Endothelial cell of umbilical vein (primary cell): ENCODE data around the gene SPAAR. TPM values are rescaled to one million over a fixed set of nuclear protein-coding genes. Genes with fewer than 3 reads are reported as not detected.

Source experiments
- BruUV-seq: library from RNA; stranded (reverse); fragments of 400-500 nt; replicated peaks from 2 replicates; lab custom pipeline; 2021; lab: Mats Ljungman, UMichigan
- CTCF ChIA-PET: fragments of 300-600, 350-600 bp; sonication (Branson Sonifier 250); formaldehyde crosslinking; loops from one replicate; lab custom pipeline; 2021; ENCODE audit warnings: antibody characterized with exemption, inconsistent platforms; lab: Charles Lee
- POLR2A ChIA-PET: fragments of 300-600, 350-600 bp; sonication (Branson Sonifier 250); formaldehyde crosslinking; loops from one replicate; lab custom pipeline; 2021; ENCODE audit warnings: antibody characterized with exemption, inconsistent platforms; lab: Charles Lee
- DNase-seq: peaks from one replicate; pipeline ENCODE4 v3.0.0-alpha.2; 2011; ENCODE audit warnings: low read depth, low spot score
- FAIRE-seq: peaks from 2 replicates; lab custom pipeline; 2011; peaks lifted over from hg19 to GRCh38; lab: Jason Lieb, UNC
- H2AFZ ChIP-seq: 2 replicates; pipeline ENCODE4 v1.6.0; 2012; ENCODE audit warnings: low read depth, low read length, control low read depth, inconsistent platforms
- H3K27ac ChIP-seq: 2 replicates; pipeline ENCODE4 v1.5.1; 2011; ENCODE audit warnings: low read depth, mild to moderate bottlenecking, control low read depth, low read length, moderate library complexity; ENCODE audit not compliant: insufficient read depth
- H3K27me3 ChIP-seq, 2 experiments: 2 replicates each; pipeline versions ENCODE4 v1.6.0 to v1.6.1; 2011; ENCODE audit warnings: low read length in 2 of 2, mixed read lengths in 1 of 2; ENCODE audit not compliant: control insufficient read depth in 2 of 2, insufficient read depth in 2 of 2
- H3K36me3 ChIP-seq, 2 experiments: 2 replicates in 1 of 2; 3 replicates in 1 of 2; pipeline ENCODE4 v1.5.1; 2011; ENCODE audit warnings: low read length in 2 of 2, mild to moderate bottlenecking in 1 of 2, moderate library complexity in 1 of 2; ENCODE audit not compliant: control insufficient read depth in 2 of 2, insufficient read depth in 2 of 2; ENCODE audit errors: extremely low read depth in 1 of 2
- H3K4me1 ChIP-seq: 3 replicates; pipeline ENCODE4 v1.5.1; 2011; ENCODE audit warnings: mild to moderate bottlenecking, low read length; ENCODE audit not compliant: control insufficient read depth, insufficient read depth; ENCODE audit errors: extremely low read depth
- H3K4me2 ChIP-seq: 2 replicates; pipeline ENCODE4 v1.6.1; 2011; ENCODE audit warnings: low read length, control low read depth, mixed read lengths; ENCODE audit not compliant: insufficient read depth
- H3K4me3 ChIP-seq, 3 experiments: fragments of 200-600 bp in 1 of 3; sonication (generic), shearing (Covaris generic) in 1 of 3; replicated peaks in 1 of 3; 2 replicates each; pipeline ENCODE4 v1.5.1; 2011 to 2016; ENCODE audit warnings: control low read depth in 3 of 3, low read length in 3 of 3, mild to moderate bottlenecking in 2 of 3, inconsistent platforms in 1 of 3, low read depth in 1 of 3, moderate library complexity in 1 of 3; ENCODE audit not compliant: insufficient read depth in 1 of 3
- H3K79me2 ChIP-seq: 2 replicates; pipeline ENCODE4 v1.6.0; 2012; ENCODE audit warnings: low read length, inconsistent platforms; ENCODE audit not compliant: control insufficient read depth, insufficient read depth
- H3K9ac ChIP-seq: replicated peaks from 2 replicates; pipeline ENCODE3; 2011; ENCODE audit warnings: low read length, control low read depth; ENCODE audit not compliant: insufficient read depth; ENCODE audit errors: extremely low read depth
- H3K9me1 ChIP-seq: replicated peaks from 3 replicates; pipeline ENCODE4 v1.6.0; 2011; ENCODE audit warnings: mild to moderate bottlenecking, low read length; ENCODE audit not compliant: control insufficient read depth, insufficient read depth; ENCODE audit errors: extremely low read depth
- H3K9me3 ChIP-seq: replicated peaks from 2 replicates; pipeline ENCODE4 v1.5.1; 2012; ENCODE audit warnings: low read length, inconsistent platforms; ENCODE audit not compliant: control insufficient read depth, insufficient read depth
- H4K20me1 ChIP-seq: replicated peaks from 2 replicates; pipeline ENCODE3; 2011; ENCODE audit warnings: mild to moderate bottlenecking, low read length; ENCODE audit not compliant: control insufficient read depth, insufficient read depth; ENCODE audit errors: extremely low read depth
- CTCF ChIP-seq, 2 donors: IDR thresholded peaks; 1 replicate in 1 of 2; 2 replicates in 1 of 2; pipeline ENCODE4 v1.5.1; 2011; ENCODE audit warnings: low read length in 2 of 2, mild to moderate bottlenecking in 2 of 2, moderate library complexity in 2 of 2, control low read depth in 1 of 2, inconsistent platforms in 1 of 2, low read depth in 1 of 2; ENCODE audit not compliant: insufficient read depth in 1 of 2; ENCODE audit errors: extremely low read depth in 1 of 2
- EZH2 ChIP-seq: IDR thresholded peaks from 2 replicates; pipeline ENCODE4 v1.6.1; 2012; ENCODE audit warnings: borderline replicate concordance, low read depth, mild to moderate bottlenecking, moderate library complexity, low read length, inconsistent platforms; ENCODE audit not compliant: severe bottlenecking
- FOS ChIP-seq: IDR thresholded peaks from 2 replicates; pipeline ENCODE4 v1.6.1; 2011; ENCODE audit warnings: mild to moderate bottlenecking, low read length, moderate library complexity, borderline replicate concordance; ENCODE audit not compliant: insufficient read depth
- GATA2 ChIP-seq: IDR thresholded peaks from 2 replicates; pipeline ENCODE4 v1.7.0; 2011; ENCODE audit warnings: low read depth, mild to moderate bottlenecking, moderate library complexity, mixed read lengths, low read length; ENCODE audit not compliant: insufficient read length, insufficient read depth
- JUN ChIP-seq: IDR thresholded peaks from 2 replicates; pipeline ENCODE4 v1.6.1; 2011; ENCODE audit warnings: borderline replicate concordance, low read depth; ENCODE audit not compliant: insufficient read length, insufficient read depth
- MAX ChIP-seq: IDR thresholded peaks from 2 replicates; pipeline ENCODE4 v1.6.1; 2011; ENCODE audit not compliant: insufficient read depth, insufficient read length
- MYC ChIP-seq: IDR thresholded peaks from one replicate; pipeline ENCODE4 v1.6.1; 2011; ENCODE audit warnings: mild to moderate bottlenecking, low read depth, low read length
- POLR2A ChIP-seq: IDR thresholded peaks from 2 replicates; pipeline ENCODE4 v1.6.1; 2012; ENCODE audit warnings: low read depth, mild to moderate bottlenecking, control low read depth, low read length
- POLR2AphosphoS5 ChIP-seq: IDR thresholded peaks from 2 replicates; pipeline ENCODE4 v1.6.1; 2012; ENCODE audit warnings: low read depth, mild to moderate bottlenecking, control low read depth, low read length, moderate library complexity; ENCODE audit not compliant: insufficient read depth
- dilution Hi-C: fragments of 300-500 bp; cut with MboI; formaldehyde crosslinking; loops from one replicate; pipeline ENCODE4 v1.15.0; 2019; ENCODE audit warnings: low sequenced_read_pairs; ENCODE audit not compliant: extremely low pct_ligation_motif_present
- intact Hi-C: fragments of 100-400 bp; cut with micrococcal nuclease; formaldehyde crosslinking; loops from one replicate; pipeline ENCODE4 v1.10.0; 2022
- polyA plus RNA-seq, 4 experiments: library from polyadenylated mRNA; depleted of rRNA in 3 of 4; stranded (reverse) in 3 of 4; unstranded in 1 of 4; fragments of >200 nt; gene quantifications; 2 replicates each; pipeline versions ENCODE4 v1.2.1 to v1.2.3, GENCODE V29; 2011 to 2012; ENCODE audit warnings: missing spikeins in 1 of 4
- total RNA-seq: library from RNA; stranded (reverse); gene quantifications from 2 replicates; pipeline ENCODE4 v1.2.3, GENCODE V29; 2021

Gene SPAAR
- total and polyA plus RNA-seq, 2 donors (not counting 3 experiments of a cell fraction or from before 2014, with no cell fraction given) = 20.8 to 24.8 TPM

- no peak for TF ChIP-seq MAX
- TF ChIP-seq FOS = no peak
- TF ChIP-seq POLR2AphosphoS5 = no peak
- no peak for TF ChIP-seq CTCF (IDR thresholded peaks at IDR 0.05; ENCODE audit: extremely low read depth in 1 of 2, insufficient read depth in 1 of 2, low read depth in 1 of 2, low read length in 2 of 2)
- TF ChIP-seq MYC = no peak
- TF ChIP-seq POLR2A = no peak
- no peak for TF ChIP-seq GATA2
- TF ChIP-seq JUN = no peak
- TF ChIP-seq EZH2 = no peak
- no peak overlapping the region for H3K27ac ChIP-seq
- H3K27me3 ChIP-seq = no peaks in the 10 kb centered on the region
- ChIA-PET CTCF (interaction anchor here (3.3 kb wide), 1 partner anchor 30 kb away, joined by 14 read pairs; no protein-coding TSS in a partner anchor), POLR2A (interaction anchor here (0.7 to 0.8 kb wide), 2 partner anchors 10 to 273 kb away, joined by 3 to 7 read pairs; partner anchors contain the start of gene HRCT1)
- H3K36me3 ChIP-seq = no peaks in the 10 kb centered on the region
- H3K4me2 ChIP-seq = no peak overlapping the region
- H3K79me2 ChIP-seq = peaks cover 19% of the 10 kb centered on the region
- peaks cover 21% of the 10 kb centered on the region for H3K4me1 ChIP-seq
- H2AFZ ChIP-seq = no peak overlapping the region
- no peak overlapping the region for H3K4me3 ChIP-seq
- no peak for FAIRE-seq
- no peaks in the 10 kb centered on the region for H3K9me3 ChIP-seq
- dilution Hi-C loops (no loop called here), intact Hi-C loops (no loop called here)
- H4K20me1 ChIP-seq = no peaks in the 10 kb centered on the region
- H3K9me1 ChIP-seq = no peaks in the 10 kb centered on the region
- no TSS peak for BruUV-seq
- DNase-seq = no peak
- H3K9ac ChIP-seq = no peak overlapping the region
Measured at GRCh38 chr9:35915681-35916294, 6.5 kb downstream of the SPAAR start.
